GM12878 (cell line): ENCODE results near the gene FN3K. TPM values are rescaled to one million over a fixed set of nuclear protein-coding genes. Genes with fewer than 3 reads are reported as not detected.

Source experiments
- BCL11A ChIP-seq: IDR thresholded peaks from 2 replicates; pipeline ENCODE4 v1.6.1; 2011; ENCODE audit warnings: low read depth, low read length
- EED ChIP-seq: sonication (generic); IDR thresholded peaks from 2 replicates; pipeline ENCODE4 v1.6.1; 2016; ENCODE audit warnings: antibody characterized with exemption, low read depth
- EZH2 ChIP-seq: IDR thresholded peaks from 2 replicates; pipeline ENCODE4 v1.6.1; 2012; ENCODE audit warnings: low read depth, mild to moderate bottlenecking, control low read depth, inconsistent platforms, low read length, borderline replicate concordance; ENCODE audit not compliant: control insufficient read depth
- FOXK2 ChIP-seq: fragments of 450-650 bp; IDR thresholded peaks from 2 replicates; pipeline ENCODE4 v1.6.1; 2017; ENCODE audit warnings: mild to moderate bottlenecking, moderate library complexity
- HCFC1 ChIP-seq: fragments of 150-350 bp; IDR thresholded peaks from 2 replicates; pipeline ENCODE4 v1.6.1; 2014; ENCODE audit warnings: low read length
- IKZF2 ChIP-seq, 2 experiments: fragments of 450-650 bp; IDR thresholded peaks; 2 replicates each; pipeline ENCODE4 v1.6.1; 2017; ENCODE audit warnings: mild to moderate bottlenecking in 2 of 2, moderate library complexity in 2 of 2
- JUNB ChIP-seq: IDR thresholded peaks from 2 replicates; pipeline ENCODE4 v1.6.1; 2016; ENCODE audit warnings: antibody characterized with exemption, mild to moderate bottlenecking
- RAD51 ChIP-seq: fragments of 450-650 bp; IDR thresholded peaks from 2 replicates; pipeline ENCODE4 v1.6.1; 2016; ENCODE audit warnings: moderate library complexity, mild to moderate bottlenecking, inconsistent platforms
- RBBP5 ChIP-seq: fragments of 200-600 bp; sonication (generic); conservative IDR thresholded peaks from 2 replicates; pipeline ENCODE4 v1.6.1; 2016
- SUPT20H ChIP-seq: IDR thresholded peaks from 2 replicates; pipeline ENCODE4 v1.6.1; 2011; ENCODE audit warnings: low read depth, mild to moderate bottlenecking, low read length, moderate library complexity, borderline replicate concordance; ENCODE audit not compliant: control insufficient read depth
- ZBED1 ChIP-seq: IDR thresholded peaks from 2 replicates; pipeline ENCODE4 v1.6.1; 2016; ENCODE audit warnings: borderline replicate concordance
- polyA plus RNA-seq, 11 experiments: library from polyadenylated mRNA; depleted of rRNA in 4 of 11; unstranded in 6 of 11; stranded (reverse) in 5 of 11; fragments of >200 nt; fragmentation: Nextera tagmentation in 4 of 11; fragmentation: Illumina TruSeq in 1 of 11; extraction: Ambion mirVana in 4 of 11; extraction: Trizol in 1 of 11; gene quantifications; 1 replicate in 1 of 11; 2 replicates in 10 of 11; pipeline versions ENCODE4 v1.2.1 to v1.2.3, GENCODE V29; 2011 to 2016; ENCODE audit warnings: inconsistent platforms in 2 of 11, missing spikeins in 2 of 11, low read depth in 1 of 11
- total RNA-seq, 4 experiments: library from RNA; depleted of rRNA in 3 of 4; stranded (reverse); fragments of >200 nt in 3 of 4; fragmentation: Illumina TruSeq in 1 of 4; extraction: Trizol in 1 of 4; gene quantifications; 2 replicates each; pipeline versions ENCODE4 v1.2.1 to v1.2.3, GENCODE V29; 2013 to 2021
- TF ChIP-seq, protein P1 (sequence below): IDR thresholded peaks from 2 replicates; pipeline ENCODE4 v1.6.1; 2012; ENCODE audit warnings: improper control_type of control experiment, low read depth, low read length; ENCODE audit not compliant: insufficient replicate concordance
- TF ChIP-seq, protein P2 (sequence below): IDR thresholded peaks from 2 replicates; pipeline ENCODE4 v1.6.1; 2011; ENCODE audit warnings: low read depth, low read length, improper control_type of control experiment, borderline replicate concordance
- TF ChIP-seq, protein P3 (sequence below): fragments of 450-650 bp; IDR thresholded peaks from 2 replicates; pipeline ENCODE4 v1.6.1; 2018; ENCODE audit warnings: borderline replicate concordance, mild to moderate bottlenecking; ENCODE audit not compliant: partially characterized antibody
- TF ChIP-seq, protein P4 (sequence below): fragments of 450-650 bp; IDR thresholded peaks from 2 replicates; pipeline ENCODE4 v1.6.1; 2017; ENCODE audit warnings: antibody characterized with exemption, mild to moderate bottlenecking, moderate library complexity

Gene FN3K
- total and polyA plus RNA-seq, 10 of the 15 experiments (the other 5 are each of a cell fraction or from before 2014, with no cell fraction given): 0.08 to 0.51 (median 0.17) TPM; not detected in 7

DNA sequence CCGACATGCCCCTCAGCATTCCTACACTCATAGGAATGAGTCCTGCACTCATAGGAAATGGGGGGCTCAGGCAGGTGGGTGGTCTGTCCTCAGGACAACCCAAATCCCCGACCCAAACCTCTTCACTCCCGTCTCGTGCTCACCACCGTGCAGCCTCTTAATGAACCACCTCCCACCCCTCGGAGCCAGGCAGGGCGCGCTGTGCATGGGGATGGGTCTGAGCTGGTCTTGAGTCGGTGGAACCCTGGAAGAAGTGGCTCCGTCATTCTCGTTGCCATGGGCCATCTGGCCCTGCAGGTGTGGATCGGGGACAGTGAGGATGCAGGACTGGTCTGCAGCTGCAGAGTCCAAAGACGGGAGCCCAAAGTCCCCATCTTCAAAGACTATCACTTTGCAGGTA lies 30.5 kb upstream of the FN3K start (continued):
- TF ChIP-seq JUNB: no peak
- TF ChIP-seq BCL11A: no peak
- TF ChIP-seq, protein P1, sequence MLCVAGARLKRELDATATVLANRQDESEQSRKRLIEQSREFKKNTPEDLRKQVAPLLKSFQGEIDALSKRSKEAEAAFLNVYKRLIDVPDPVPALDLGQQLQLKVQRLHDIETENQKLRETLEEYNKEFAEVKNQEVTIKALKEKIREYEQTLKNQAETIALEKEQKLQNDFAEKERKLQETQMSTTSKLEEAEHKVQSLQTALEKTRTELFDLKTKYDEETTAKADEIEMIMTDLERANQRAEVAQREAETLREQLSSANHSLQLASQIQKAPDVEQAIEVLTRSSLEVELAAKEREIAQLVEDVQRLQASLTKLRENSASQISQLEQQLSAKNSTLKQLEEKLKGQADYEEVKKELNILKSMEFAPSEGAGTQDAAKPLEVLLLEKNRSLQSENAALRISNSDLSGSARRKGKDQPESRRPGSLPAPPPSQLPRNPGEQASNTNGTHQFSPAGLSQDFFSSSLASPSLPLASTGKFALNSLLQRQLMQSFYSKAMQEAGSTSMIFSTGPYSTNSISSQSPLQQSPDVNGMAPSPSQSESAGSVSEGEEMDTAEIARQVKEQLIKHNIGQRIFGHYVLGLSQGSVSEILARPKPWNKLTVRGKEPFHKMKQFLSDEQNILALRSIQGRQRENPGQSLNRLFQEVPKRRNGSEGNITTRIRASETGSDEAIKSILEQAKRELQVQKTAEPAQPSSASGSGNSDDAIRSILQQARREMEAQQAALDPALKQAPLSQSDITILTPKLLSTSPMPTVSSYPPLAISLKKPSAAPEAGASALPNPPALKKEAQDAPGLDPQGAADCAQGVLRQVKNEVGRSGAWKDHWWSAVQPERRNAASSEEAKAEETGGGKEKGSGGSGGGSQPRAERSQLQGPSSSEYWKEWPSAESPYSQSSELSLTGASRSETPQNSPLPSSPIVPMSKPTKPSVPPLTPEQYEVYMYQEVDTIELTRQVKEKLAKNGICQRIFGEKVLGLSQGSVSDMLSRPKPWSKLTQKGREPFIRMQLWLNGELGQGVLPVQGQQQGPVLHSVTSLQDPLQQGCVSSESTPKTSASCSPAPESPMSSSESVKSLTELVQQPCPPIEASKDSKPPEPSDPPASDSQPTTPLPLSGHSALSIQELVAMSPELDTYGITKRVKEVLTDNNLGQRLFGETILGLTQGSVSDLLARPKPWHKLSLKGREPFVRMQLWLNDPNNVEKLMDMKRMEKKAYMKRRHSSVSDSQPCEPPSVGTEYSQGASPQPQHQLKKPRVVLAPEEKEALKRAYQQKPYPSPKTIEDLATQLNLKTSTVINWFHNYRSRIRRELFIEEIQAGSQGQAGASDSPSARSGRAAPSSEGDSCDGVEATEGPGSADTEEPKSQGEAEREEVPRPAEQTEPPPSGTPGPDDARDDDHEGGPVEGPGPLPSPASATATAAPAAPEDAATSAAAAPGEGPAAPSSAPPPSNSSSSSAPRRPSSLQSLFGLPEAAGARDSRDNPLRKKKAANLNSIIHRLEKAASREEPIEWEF: no peak
- no peak for TF ChIP-seq IKZF2 (IDR thresholded peaks at IDR 0.05)
- no peak for TF ChIP-seq EZH2
- TF ChIP-seq HCFC1: no peak
- TF ChIP-seq, protein P2, sequence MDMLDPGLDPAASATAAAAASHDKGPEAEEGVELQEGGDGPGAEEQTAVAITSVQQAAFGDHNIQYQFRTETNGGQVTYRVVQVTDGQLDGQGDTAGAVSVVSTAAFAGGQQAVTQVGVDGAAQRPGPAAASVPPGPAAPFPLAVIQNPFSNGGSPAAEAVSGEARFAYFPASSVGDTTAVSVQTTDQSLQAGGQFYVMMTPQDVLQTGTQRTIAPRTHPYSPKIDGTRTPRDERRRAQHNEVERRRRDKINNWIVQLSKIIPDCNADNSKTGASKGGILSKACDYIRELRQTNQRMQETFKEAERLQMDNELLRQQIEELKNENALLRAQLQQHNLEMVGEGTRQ: no peak
- TF ChIP-seq, protein P3, sequence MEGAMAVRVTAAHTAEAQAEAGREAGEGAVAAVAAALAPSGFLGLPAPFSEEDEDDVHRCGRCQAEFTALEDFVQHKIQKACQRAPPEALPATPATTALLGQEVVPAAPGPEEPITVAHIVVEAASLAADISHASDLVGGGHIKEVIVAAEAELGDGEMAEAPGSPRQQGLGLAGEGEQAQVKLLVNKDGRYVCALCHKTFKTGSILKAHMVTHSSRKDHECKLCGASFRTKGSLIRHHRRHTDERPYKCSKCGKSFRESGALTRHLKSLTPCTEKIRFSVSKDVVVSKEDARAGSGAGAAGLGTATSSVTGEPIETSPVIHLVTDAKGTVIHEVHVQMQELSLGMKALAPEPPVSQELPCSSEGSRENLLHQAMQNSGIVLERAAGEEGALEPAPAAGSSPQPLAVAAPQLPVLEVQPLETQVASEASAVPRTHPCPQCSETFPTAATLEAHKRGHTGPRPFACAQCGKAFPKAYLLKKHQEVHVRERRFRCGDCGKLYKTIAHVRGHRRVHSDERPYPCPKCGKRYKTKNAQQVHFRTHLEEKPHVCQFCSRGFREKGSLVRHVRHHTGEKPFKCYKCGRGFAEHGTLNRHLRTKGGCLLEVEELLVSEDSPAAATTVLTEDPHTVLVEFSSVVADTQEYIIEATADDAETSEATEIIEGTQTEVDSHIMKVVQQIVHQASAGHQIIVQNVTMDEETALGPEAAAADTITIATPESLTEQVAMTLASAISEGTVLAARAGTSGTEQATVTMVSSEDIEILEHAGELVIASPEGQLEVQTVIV: no peak
- TF ChIP-seq SUPT20H: no peak
- no peak for TF ChIP-seq EED
- TF ChIP-seq, protein P4, sequence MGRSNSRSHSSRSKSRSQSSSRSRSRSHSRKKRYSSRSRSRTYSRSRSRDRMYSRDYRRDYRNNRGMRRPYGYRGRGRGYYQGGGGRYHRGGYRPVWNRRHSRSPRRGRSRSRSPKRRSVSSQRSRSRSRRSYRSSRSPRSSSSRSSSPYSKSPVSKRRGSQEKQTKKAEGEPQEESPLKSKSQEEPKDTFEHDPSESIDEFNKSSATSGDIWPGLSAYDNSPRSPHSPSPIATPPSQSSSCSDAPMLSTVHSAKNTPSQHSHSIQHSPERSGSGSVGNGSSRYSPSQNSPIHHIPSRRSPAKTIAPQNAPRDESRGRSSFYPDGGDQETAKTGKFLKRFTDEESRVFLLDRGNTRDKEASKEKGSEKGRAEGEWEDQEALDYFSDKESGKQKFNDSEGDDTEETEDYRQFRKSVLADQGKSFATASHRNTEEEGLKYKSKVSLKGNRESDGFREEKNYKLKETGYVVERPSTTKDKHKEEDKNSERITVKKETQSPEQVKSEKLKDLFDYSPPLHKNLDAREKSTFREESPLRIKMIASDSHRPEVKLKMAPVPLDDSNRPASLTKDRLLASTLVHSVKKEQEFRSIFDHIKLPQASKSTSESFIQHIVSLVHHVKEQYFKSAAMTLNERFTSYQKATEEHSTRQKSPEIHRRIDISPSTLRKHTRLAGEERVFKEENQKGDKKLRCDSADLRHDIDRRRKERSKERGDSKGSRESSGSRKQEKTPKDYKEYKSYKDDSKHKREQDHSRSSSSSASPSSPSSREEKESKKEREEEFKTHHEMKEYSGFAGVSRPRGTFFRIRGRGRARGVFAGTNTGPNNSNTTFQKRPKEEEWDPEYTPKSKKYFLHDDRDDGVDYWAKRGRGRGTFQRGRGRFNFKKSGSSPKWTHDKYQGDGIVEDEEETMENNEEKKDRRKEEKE: no peak
- TF ChIP-seq ZBED1: no peak
- no peak for TF ChIP-seq RBBP5
- TF ChIP-seq RAD51: no peak
- TF ChIP-seq FOXK2: no peak
